ENCODE measurements around the gene TMEM131L.

TMEM131L gene

GRCh38 chr4:153522802-153523094 is 56.6 kb downstream of the TMEM131L start:
- DNase-seq, result no peak

DNA sequence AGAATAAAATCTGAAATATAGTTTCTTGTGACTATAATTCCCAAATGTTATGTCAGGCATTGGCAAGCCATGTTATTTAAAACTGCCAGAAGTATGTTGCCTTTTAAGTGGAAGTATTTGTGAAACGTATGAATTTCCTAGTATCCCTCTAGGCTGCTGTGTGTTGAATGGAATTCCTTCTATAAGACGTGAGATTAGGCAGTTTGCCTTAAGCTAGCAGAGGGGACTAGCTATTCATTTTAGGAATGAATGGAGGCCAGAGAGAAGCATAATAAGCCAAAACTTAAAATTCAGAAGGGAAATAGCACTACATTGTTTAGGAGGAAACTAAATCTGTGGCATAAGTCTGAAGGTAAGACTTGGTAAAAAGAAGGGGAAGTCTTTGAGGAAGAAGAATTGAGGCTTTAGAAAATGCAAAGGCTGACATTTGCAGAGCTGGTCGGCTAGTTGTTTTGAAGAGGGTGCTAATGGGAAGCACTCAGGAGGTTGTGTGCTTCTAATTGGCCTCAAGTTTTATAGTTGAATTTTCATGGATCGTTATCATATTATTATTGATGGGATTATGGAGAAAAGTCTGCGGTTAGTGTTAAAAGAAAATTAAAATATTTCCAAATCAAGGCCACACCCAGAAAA is 57.1 kb downstream of the TMEM131L start:
- no peak for DNase-seq

DNA sequence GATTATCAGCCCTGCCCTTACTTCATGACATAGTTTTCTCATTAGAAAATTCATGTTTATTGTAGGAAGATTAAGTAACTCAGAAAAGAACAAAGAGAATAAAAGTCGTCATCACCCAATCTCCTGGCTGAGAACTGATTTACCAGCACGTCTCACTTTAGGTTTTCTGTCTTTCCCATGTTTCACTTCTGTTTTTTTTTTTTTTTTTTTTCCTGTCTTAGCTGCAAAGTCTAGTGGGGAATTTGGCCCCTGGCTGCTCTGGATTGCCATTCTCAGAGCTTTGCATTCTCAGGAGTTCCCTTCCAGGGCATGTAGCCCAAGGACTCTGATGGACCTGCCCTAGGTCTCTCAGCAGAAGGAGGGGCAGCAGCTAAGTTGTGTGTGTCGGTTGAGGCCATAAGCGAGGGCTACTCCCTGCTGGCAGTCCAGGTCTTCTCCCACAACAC is 57.8 kb downstream of the TMEM131L start:
- DNase-seq, result no peak

DNA sequence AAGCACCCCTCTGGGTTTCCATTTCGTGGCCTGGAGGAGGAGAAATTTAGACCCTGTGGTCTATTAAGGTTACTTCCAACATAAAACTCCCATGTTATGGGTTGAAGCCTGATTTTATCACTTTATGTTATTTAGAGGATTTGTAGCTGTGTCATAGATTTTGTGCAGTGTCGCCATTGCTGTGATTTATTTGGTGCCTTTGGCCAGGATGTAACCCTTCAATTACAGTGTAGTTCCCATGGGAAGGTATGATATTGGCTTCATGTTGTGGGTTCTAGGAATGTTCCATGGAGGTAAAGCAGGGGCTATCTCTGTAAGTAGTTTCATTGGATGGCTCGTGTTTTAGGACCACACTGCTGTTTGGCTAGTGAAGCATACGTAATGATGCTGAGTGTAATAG is 58.5 kb downstream of the TMEM131L start:
- DNase-seq, result no peak

- DNase-seq, result no peak
These were observed 61.5 kb downstream of the TMEM131L start for GRCh38 chr4:153527690-153528089.

- DNase-seq, result no peak
These were observed 62.7 kb downstream of the TMEM131L start for GRCh38 chr4:153528705-153529485.

- DNase-seq, result no peak
These were observed 63.5 kb downstream of the TMEM131L start for GRCh38 chr4:153529646-153530045.

- DNase-seq, result no peak
These were observed 64.3 kb downstream of the TMEM131L start for GRCh38 chr4:153530284-153530999.

GRCh38 chr4:153531000-153531358 is 64.8 kb downstream of the TMEM131L start:
- DNase-seq, result no peak

DNA sequence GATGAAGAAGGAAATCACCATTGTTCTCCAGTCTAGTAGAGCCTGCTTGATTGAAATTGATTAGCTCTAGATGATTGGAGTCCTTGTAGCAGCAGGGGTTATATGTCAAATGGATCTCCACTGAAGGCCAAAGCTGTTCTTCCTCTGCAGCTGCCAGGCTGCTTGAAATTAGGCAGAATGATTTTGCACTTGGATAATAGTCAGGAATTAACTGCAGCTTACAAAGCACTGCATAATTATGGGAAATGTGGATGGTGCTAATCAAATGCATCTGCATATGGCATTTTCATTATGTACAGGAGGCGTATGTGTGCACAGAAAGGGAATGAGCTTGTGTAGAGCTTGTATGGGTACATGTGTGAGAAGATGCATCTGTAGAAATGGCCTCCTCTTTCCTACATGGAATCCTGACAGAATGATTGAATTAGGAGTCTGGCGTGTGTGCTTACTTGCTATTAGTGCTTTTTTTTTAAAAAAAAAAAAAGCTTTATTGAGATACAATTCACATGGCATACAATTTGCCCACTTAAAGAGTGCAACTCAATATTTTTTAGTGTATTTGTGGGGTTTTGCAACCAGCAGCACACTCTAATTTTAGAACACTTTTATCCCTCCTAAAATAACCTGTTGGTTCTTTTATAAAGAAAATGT is 65.9 kb downstream of the TMEM131L start:
- DNase-seq, result no peak

DNA sequence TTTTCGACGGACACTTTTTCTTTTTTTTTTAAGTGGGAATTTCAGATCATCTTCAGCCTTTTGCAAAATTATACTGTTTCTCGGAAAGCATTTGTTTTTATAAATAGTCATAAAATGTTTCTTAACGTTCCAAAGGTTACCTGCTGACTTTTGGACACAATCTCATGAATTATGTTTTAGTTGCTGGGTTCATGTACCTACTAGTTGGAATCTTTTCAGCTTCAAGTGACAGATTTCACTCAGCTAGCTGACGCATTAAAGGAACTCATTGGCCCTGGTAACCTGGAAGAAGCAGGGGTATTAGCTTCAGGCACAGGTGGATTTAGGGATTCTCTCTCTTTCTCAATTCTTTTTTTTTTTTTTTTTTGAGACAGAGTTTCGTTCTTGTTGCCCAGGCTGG is 66.5 kb downstream of the TMEM131L start:
- no peak for DNase-seq

DNA sequence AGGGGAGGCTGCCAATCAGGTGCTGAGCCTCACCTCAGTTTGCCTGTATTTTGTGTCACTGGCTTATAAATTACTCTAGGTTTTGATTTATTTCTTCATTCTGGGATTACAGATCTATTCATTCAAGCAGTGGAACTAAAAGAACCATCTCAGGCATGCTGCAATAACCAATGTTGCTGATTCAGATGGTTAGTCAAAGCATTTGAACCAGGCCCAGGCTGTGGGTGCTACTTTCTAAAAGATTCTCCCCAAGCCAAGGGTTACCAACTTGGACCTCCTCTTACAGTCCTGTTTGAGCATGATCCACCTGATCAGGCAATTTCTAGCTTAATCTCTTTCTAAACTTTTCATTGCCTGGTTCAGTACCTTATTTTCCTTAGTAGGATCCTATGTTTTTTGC is 67.2 kb downstream of the TMEM131L start:
- no peak for DNase-seq

DNA sequence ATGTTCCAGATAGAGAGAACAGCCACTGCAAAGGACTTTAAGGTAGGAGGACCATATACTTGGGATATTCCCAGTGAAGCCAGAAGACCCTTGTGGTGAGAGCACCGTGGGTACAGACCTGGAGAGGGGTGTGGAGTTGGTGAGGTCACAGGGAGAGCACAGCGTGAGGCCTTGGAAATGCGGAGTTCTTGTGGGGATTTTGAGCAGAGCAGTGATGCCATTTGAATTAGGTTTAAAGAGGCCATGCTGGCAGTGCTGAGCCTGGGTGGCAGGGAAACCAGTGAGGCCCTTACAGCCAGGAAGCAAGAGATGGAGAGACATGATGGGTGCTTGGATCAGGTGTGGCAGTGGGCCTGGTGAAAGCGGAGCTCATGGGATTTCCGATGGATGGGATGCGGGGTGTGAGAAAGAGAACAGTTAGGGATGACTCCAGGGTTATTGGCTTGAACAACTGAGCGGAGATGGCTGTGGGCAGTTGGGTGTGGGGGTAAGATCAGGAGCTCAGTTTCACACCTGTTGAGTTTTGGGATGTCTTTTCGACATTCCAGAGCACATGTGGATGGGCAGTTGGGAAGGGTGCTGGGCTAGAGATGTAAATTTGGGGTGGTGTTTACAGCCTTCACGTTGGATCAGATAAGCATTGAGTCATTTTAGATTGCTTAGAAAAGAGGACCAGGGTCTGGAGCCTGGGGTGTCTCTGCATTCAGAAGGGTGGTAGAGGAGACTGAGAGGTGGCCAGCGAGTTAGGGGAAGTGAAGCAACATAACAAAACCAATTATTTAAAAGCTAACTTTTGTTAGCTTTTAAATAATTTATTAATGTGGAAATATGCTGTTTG is 68.9 kb downstream of the TMEM131L start:
- DNase-seq, result no peak

DNA sequence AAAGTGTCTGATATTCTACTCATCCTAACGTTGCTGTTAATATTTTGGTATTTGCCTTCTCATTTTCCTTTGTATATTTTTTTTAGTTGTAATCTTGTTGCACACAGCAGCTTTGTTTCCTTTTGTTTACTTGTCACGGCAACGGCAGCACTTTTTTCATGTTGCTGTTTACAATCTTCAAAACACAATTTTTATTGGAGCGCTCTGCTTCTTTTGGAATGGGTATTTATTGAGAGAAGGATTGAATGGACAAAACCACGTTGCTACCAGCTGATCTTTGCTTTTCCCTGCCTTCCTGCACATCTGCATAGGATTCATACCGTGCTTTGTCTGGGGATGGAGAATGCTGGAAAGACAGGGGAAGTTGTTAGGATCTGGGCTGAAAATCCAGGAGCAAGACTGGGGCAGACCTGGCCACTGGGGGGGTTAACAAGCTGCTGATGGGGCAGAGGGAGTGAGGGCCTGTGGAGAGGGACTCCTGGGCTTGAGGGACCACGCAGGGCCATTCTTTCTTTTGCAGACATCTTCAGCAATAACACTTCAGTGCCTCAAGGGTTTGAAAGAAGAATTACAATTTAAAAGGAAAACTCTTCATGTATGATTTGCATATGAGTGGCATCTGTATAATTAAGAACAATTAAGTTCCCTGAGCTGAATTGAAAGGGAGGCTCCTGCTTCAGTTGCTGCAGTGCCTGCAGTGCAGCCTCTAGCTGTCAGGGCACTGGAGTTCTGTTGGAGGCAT is 69.8 kb downstream of the TMEM131L start:
- DNase-seq, result no peak

DNA sequence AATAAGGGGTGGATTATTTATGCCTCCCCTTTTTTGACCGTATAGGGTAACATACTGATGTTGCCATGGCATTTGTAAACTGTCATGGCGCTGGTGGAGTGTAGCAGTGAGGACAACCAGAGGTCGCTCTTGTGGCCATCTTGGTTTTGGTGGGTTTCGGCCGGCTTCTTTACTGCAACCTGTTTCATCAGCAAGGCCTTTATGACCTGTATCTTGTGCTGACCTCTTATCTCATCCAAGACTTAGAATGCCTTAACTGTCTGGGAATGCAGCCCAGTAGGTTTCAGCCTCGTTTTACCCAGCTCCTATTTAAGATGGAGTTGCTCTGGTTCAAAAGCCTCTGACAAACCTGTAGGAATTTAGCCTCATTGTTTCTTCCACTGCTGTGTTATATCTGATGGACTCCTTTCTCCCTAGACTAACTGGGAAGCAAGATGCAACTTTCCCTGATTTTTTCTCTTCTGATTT is 71.4 kb downstream of the TMEM131L start:
- DNase-seq, result no peak

DNA sequence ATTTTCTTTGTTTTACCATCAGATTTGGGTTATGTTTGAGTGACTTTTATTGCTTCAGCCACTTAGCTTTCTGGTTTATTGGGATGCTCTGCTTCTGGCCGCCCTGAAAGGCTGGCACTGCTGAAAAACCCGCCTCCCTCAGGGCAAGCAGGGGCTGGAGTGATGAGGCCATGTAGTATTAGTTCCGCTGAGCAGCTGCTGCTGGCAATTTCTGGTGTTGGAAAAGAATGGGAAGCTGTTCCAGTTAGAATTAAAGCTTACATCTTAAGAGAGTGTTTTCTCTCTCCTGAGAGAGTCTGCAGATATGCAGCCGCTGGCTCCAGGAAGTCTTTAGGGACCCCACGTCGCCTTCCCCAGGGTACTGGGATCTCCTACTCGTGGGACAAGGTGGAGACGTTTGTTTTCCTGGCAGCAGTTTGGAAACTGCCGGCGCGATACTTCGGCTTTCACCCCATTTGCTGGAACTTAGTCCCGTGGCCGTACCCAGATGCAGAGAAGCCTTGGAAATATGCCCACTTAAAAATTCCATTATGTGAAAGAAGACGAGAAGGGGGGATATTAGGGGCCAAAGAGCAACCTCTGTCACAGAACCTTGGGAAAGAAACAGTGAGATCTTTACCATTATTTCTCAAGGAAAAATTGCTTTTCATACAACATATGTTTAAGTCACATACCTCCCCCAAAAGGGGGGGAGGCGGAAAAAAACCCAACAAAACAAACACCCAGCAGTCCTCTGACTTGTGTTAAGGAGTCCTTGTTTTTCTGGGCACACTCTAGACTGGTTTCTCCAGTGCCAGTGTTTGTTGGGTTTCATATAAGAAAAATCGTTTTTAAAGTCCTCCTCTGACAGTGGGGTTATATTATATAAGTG is 72.6 kb downstream of the TMEM131L start:
- DNase-seq, result no peak

GRCh38 chr4:153539422-153539821 is 73.3 kb downstream of the TMEM131L start:
- no peak for DNase-seq

- DNase-seq, result no peak
These were observed 75.4 kb downstream of the TMEM131L start for GRCh38 chr4:153541456-153542096.

DNA sequence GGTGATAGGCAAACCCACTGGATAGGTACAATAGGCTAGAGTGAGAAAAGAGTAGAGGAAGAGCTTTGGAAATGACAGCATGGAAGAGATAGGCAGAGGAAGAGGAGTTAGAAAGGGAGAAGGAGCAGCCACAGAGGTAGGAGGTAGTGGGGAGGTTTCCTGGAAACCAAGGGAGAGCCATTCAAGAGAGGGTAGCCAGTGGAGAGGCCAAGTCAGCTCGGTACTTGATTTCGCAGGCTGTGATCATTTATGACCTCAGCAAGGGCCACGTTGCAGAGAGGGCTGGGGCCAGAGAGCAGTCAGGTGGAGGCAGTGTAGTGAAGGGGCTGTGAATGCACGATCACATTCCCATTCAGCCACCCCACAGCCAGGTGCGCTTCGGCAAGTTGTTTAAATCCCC is 76.0 kb downstream of the TMEM131L start:
- no peak for DNase-seq

DNA sequence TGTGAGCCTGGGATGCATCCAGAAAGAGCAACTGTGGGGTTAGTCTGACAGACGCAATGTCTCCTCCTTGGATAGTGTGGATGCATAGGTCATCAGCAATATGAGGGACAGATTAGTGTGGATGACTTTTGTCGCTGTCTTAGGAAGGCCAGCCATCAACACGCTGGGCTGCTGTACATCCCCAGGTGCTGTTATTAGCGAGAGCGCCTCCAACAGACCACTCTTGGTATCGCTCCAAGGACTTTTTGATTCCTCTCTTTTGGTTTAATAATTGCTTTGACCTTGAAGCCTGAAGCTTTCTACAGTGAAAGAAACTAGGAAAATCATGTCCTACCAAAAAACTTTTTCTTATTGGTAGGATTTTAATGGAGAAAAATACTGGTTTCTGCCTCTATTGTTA is 76.7 kb downstream of the TMEM131L start:
- no peak for DNase-seq

Measured in NCI-H2081 treated with DMSO at 0.1 percent for 48 hours (cell line).